BE2C (cell line): ENCODE measurements around the gene SAXO1.

Experiments
- DNase-seq: peaks from one replicate; pipeline ENCODE4 v3.0.0-alpha.2; 2020
- H3K27me3 ChIP-seq: fragments of 250-450 bp; sonication (Bioruptor Pico); 2 replicates; pipeline ENCODE4 v1.5.1; 2020; ENCODE audit warnings: mild to moderate bottlenecking
- H3K36me3 ChIP-seq: fragments of 250-450 bp; sonication (Bioruptor Pico); 2 replicates; pipeline ENCODE4 v1.5.1; 2020; ENCODE audit warnings: mild to moderate bottlenecking
- H3K4me1 ChIP-seq: fragments of 250-450 bp; sonication (Bioruptor Pico); 2 replicates; pipeline ENCODE4 v1.5.1; 2020
- H3K4me3 ChIP-seq: 2 replicates; pipeline ENCODE4 v1.5.1; 2011; ENCODE audit warnings: low read depth, low read length
- H3K9me3 ChIP-seq: fragments of 250-450 bp; sonication (Bioruptor Pico); 2 replicates; pipeline ENCODE4 v1.5.1; 2020
- TF ChIP-seq, protein P1 (sequence below): IDR thresholded peaks from 2 replicates; pipeline ENCODE4 v1.5.1; 2012; ENCODE audit warnings: mild to moderate bottlenecking, low read depth, low read length

The SAXO1 gene

DNA sequence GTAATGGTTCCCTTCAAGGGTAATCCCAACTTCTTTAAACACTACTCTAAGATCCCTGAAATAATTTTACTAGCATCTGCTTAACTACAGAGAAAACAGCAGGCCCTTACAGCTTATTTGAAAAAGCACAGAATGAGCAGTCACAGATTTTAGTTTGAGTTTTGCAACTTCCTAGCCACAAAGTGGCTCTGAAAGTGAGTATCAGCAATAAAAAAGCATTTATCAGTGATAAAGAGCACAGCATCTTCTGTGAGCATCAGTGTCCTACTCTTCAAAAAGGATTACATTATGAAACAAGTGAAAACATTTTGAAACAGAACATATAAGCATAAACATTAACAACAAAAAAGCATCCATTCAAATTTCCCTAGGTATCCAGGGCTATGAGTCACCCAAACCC is 45.0 kb downstream of the SAXO1 start:
- Histone ChIP-seq H3K9me3 (no peaks in the 10 kb centered on the region), H3K4me1 (no peaks in the 10 kb centered on the region)

DNA sequence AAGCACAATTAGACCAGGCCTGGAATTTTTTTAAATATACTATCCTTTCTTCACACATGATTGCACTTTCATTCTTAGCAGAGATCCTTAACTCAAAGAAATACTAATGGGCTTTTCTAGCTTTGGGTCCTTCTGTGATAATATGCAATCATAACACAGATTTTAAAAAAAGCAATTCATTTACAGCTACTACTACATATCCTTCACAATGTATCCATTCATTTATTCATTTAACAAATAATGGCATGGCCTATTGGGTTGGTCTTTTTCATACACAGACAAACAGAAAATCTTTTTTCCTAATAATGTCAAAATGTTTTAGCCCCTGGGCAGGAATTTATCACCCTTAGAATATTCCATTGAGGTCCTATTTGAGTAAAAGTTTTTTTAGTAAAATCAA is 47.0 kb downstream of the SAXO1 start:
- DNase-seq = no peak
- no peaks in the 10 kb centered on the region for H3K9me3 ChIP-seq

More for the DNA sequence above, 45.0 kb downstream of the SAXO1 start:
- TF ChIP-seq, protein P1, sequence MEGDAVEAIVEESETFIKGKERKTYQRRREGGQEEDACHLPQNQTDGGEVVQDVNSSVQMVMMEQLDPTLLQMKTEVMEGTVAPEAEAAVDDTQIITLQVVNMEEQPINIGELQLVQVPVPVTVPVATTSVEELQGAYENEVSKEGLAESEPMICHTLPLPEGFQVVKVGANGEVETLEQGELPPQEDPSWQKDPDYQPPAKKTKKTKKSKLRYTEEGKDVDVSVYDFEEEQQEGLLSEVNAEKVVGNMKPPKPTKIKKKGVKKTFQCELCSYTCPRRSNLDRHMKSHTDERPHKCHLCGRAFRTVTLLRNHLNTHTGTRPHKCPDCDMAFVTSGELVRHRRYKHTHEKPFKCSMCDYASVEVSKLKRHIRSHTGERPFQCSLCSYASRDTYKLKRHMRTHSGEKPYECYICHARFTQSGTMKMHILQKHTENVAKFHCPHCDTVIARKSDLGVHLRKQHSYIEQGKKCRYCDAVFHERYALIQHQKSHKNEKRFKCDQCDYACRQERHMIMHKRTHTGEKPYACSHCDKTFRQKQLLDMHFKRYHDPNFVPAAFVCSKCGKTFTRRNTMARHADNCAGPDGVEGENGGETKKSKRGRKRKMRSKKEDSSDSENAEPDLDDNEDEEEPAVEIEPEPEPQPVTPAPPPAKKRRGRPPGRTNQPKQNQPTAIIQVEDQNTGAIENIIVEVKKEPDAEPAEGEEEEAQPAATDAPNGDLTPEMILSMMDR = no peak
- Histone ChIP-seq H3K27me3 (no peaks in the 10 kb centered on the region), H3K36me3 (no peaks in the 10 kb centered on the region), H3K4me3 (no peak overlapping the region)
- DNase-seq = no peak

DNA sequence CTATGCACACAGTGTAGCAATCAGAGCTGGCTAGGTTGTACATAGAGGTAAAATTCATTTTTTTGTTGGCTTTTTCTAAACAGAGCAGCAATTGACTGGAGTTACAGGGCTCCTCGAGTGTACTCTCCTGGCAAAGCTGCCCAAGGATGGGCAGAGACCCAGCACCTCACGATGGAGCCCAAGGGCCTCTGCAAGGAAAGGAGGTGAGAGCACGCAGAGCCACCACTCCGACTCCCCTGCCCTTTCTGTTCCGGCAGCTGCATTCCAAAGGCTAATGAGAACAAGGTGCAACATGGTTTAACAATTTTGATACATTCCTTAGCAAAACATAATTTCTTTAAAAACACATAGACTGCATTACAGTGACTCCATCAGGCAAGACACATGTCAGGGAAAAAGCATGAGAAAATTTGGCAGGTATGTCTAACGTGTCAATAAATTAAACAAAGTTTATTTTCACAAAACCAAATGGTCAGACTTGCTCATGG is 47.5 kb downstream of the SAXO1 start:
- Histone ChIP-seq H3K4me1 (no peaks in the 10 kb centered on the region), H3K9me3 (no peaks in the 10 kb centered on the region), H3K36me3 (no peaks in the 10 kb centered on the region), H3K4me3 (no peak overlapping the region), H3K27me3 (no peaks in the 10 kb centered on the region)
- TF ChIP-seq, protein P1 = no peak
- no peak for DNase-seq

More for the DNA sequence above, 47.0 kb downstream of the SAXO1 start:
- TF ChIP-seq, protein P1 = no peak
- Histone ChIP-seq H3K4me3 (no peak overlapping the region), H3K4me1 (no peaks in the 10 kb centered on the region), H3K27me3 (no peaks in the 10 kb centered on the region), H3K36me3 (no peaks in the 10 kb centered on the region)

DNA sequence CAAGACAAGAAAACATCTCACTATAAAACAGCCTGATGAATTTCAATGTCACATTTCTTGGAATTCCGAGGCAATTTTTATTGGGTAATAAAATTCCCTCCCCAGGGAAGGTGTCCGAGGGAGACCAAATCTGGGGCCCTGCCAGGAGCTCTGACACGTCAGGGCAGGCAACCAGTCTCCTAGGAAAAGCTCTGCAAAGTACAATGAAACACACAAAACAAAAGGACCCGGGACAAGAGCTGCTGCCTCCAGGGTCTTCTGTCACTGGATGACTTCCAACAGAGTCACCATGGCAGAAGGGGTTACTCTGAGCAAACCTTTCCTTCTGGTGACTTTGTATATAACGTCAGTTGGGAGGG is 50.8 kb downstream of the SAXO1 start:
- TF ChIP-seq, protein P1 = no peak
- DNase-seq = no peak
- H3K27me3 ChIP-seq = peaks cover 3% of the 10 kb centered on the region; the same call in 1 of the 2 replicates
- no peak overlapping the region for H3K4me3 ChIP-seq
- no peaks in the 10 kb centered on the region for H3K9me3 ChIP-seq
- H3K36me3 ChIP-seq = no peaks in the 10 kb centered on the region
- no peaks in the 10 kb centered on the region; the same call in 1 of the 2 replicates for H3K4me1 ChIP-seq

DNA sequence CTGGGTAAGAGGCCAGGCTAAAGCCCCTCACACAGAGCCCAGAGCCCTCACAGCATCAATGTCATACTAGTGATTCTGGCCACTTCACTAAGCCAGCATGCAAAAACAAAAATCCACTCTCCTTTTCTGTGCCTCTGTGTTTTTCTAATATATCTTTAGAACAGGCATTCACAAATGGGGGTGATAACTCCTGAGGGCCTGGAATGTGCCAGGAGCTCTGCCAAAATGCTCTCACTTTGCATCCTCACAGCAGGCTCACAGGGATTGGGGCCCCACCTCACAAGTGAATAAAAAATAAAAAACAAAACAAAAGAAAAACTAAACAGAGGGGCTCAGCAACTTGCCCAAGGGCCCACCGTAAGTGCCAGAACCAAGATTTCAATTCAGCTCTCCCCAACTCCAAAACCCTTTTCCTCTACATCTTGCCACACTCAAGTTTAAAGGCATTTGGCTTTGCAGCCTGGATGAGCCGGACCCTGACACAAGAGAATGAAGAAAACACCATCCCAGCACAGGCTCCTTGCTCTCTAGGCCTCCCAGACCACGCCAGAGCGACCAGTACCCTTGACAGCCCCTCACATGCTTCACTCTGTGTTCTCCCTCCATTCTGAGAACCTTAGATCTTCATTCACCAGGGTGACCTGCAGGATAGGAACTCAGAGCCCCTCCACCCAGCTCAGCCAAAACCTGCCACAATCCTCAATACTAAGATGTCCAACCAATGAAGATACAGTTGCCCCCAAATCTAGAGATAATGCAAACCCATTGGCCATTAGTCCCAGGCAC is 51.3 kb downstream of the SAXO1 start:
- Histone ChIP-seq H3K4me1 (no peaks in the 10 kb centered on the region; the same call in 1 of the 2 replicates), H3K36me3 (no peaks in the 10 kb centered on the region), H3K27me3 (peaks cover 4% of the 10 kb centered on the region; the same call in 1 of the 2 replicates), H3K9me3 (no peaks in the 10 kb centered on the region), H3K4me3 (no peak overlapping the region)
- no peak for DNase-seq
- TF ChIP-seq, protein P1 = no peak

DNA sequence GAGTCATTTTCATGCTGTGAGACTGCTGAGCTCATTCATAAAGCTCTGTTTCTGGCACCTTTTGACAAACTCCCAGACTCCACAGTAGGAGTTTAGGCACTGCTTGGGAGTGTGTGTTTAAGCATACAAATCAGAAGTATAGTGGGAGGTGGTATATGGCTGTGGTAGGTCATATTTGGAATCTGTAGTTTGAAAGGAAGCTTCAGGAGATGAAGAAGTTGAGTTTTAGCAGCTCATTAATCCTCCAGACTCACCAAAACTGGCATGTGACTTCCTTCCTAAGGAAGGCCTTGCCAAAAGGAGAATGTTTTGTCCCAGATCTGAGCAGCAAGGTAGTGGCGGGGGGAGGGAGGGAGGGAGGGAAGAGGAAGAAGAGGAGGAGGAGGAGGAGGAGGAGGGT is 52.8 kb downstream of the SAXO1 start:
- Histone ChIP-seq H3K4me1 (no peaks in the 10 kb centered on the region; the same call in 1 of the 2 replicates), H3K9me3 (no peaks in the 10 kb centered on the region), H3K36me3 (no peaks in the 10 kb centered on the region), H3K27me3 (peaks cover 4% of the 10 kb centered on the region; the same call in 1 of the 2 replicates), H3K4me3 (no peak overlapping the region)
- TF ChIP-seq, protein P1 = no peak
- no peak for DNase-seq
